H9 (cell line): ENCODE data around the gene ZBED1. TPM values are rescaled to one million over a fixed set of nuclear protein-coding genes. Genes with fewer than 3 reads are reported as not detected.
"Not testable (repeated sequence)": the region's sequence is repeated elsewhere in the genome, so short reads cannot be mapped to it uniquely, and the experiment has no call there.

Experiments used
- DNase-seq: peaks from one replicate; pipeline ENCODE4 v3.0.0-alpha.2; 2017
- H2AFZ ChIP-seq: one replicate; pipeline ENCODE4 v1.6.1; 2013; ENCODE audit warnings: mild to moderate bottlenecking, low read length, control low read depth, moderate library complexity
- H2AK5ac ChIP-seq: 2 replicates; pipeline ENCODE4 v1.6.1; 2013; ENCODE audit warnings: low read length, control low read depth, mixed read lengths; ENCODE audit not compliant: insufficient read length
- H2BK120ac ChIP-seq: one replicate; pipeline ENCODE4 v1.6.1; 2013; ENCODE audit warnings: low read depth, mild to moderate bottlenecking, low read length, control low read depth, inconsistent platforms; ENCODE audit not compliant: poor library complexity, severe bottlenecking
- H2BK12ac ChIP-seq: 2 replicates; pipeline ENCODE4 v1.6.1; 2013; ENCODE audit warnings: low read length, control low read depth, mixed read lengths, low read depth; ENCODE audit not compliant: insufficient read length
- H2BK15ac ChIP-seq: 2 replicates; pipeline ENCODE4 v1.6.1; 2013; ENCODE audit warnings: low read depth, low read length, control low read depth
- H2BK20ac ChIP-seq: one replicate; pipeline ENCODE4 v1.6.1; 2013; ENCODE audit warnings: low read depth, mild to moderate bottlenecking, low read length, control low read depth, inconsistent platforms; ENCODE audit not compliant: poor library complexity, severe bottlenecking
- H2BK5ac ChIP-seq: 2 replicates; pipeline ENCODE4 v1.6.1; 2013; ENCODE audit warnings: low read length, control low read depth, mixed read lengths; ENCODE audit not compliant: insufficient read length
- H3K14ac ChIP-seq: 2 replicates; pipeline ENCODE4 v1.6.1; 2013; ENCODE audit warnings: low read length, control low read depth; ENCODE audit not compliant: insufficient read depth
- H3K18ac ChIP-seq: 2 replicates; pipeline ENCODE4 v1.6.1; 2013; ENCODE audit warnings: low read depth, mild to moderate bottlenecking, mixed read lengths, low read length, control low read depth; ENCODE audit not compliant: insufficient read length
- H3K23ac ChIP-seq: 2 replicates; pipeline ENCODE4 v1.6.1; 2013; ENCODE audit warnings: low read length, control low read depth, mixed read lengths, low read depth; ENCODE audit not compliant: insufficient read length
- H3K23me2 ChIP-seq: 2 replicates; pipeline ENCODE4 v1.6.1; 2013; ENCODE audit warnings: low read depth, mild to moderate bottlenecking, mixed read lengths, low read length, control low read depth; ENCODE audit not compliant: insufficient read length, poor library complexity, severe bottlenecking
- H3K27ac ChIP-seq: 2 replicates; pipeline ENCODE4 v1.5.1; 2013; ENCODE audit warnings: low read length, control low read depth, mixed read lengths, low read depth; ENCODE audit not compliant: insufficient read length
- H3K27me3 ChIP-seq: 2 replicates; pipeline ENCODE4 v1.6.1; 2013; ENCODE audit warnings: low read length, control low read depth, inconsistent platforms; ENCODE audit not compliant: insufficient read depth
- H3K4ac ChIP-seq: 2 replicates; pipeline ENCODE4 v1.6.1; 2013; ENCODE audit warnings: low read depth, mild to moderate bottlenecking, control low read depth, inconsistent platforms, low read length, moderate library complexity
- H3K4me1 ChIP-seq: 2 replicates; pipeline ENCODE4 v1.6.1; 2013; ENCODE audit warnings: low read length, control low read depth, inconsistent platforms; ENCODE audit not compliant: insufficient read depth
- H3K4me2 ChIP-seq: 2 replicates; pipeline ENCODE4 v1.6.1; 2013; ENCODE audit warnings: low read length, control low read depth, mixed read lengths; ENCODE audit not compliant: insufficient read length, insufficient read depth
- H3K56ac ChIP-seq: 2 replicates; pipeline ENCODE4 v1.6.1; 2013; ENCODE audit warnings: low read depth, mild to moderate bottlenecking, mixed read lengths, low read length, control low read depth; ENCODE audit not compliant: insufficient read length
- H3K79me1 ChIP-seq: 2 replicates; pipeline ENCODE4 v1.6.1; 2013; ENCODE audit warnings: low read depth, mild to moderate bottlenecking, moderate library complexity, low read length, control low read depth, inconsistent platforms; ENCODE audit not compliant: insufficient read depth, poor library complexity, severe bottlenecking
- H3K79me2 ChIP-seq: 2 replicates; pipeline ENCODE4 v1.6.1; 2013; ENCODE audit warnings: low read length, control low read depth, inconsistent platforms; ENCODE audit not compliant: insufficient read depth
- H3K9ac ChIP-seq: 2 replicates; pipeline ENCODE4 v1.6.1; 2013; ENCODE audit warnings: low read length, control low read depth, mixed read lengths; ENCODE audit not compliant: insufficient read length; ENCODE audit errors: extremely low read depth
- H3K9me3 ChIP-seq: one replicate; pipeline ENCODE4 v1.6.1; 2013; ENCODE audit warnings: low read depth, low read length, inconsistent platforms; ENCODE audit not compliant: control insufficient read depth
- H3T11ph ChIP-seq: one replicate; pipeline ENCODE4 v1.6.1; 2013; ENCODE audit warnings: mild to moderate bottlenecking, low read length, control low read depth, inconsistent platforms
- H4K20me1 ChIP-seq: one replicate; pipeline ENCODE4 v1.6.1; 2013; ENCODE audit not compliant: control insufficient read depth, insufficient read length, insufficient read depth
- H4K5ac ChIP-seq: 2 replicates; pipeline ENCODE4 v1.6.1; 2013; ENCODE audit warnings: low read depth, mild to moderate bottlenecking, mixed read lengths, low read length, control low read depth; ENCODE audit not compliant: insufficient read length
- H4K8ac ChIP-seq: replicated peaks from 2 replicates; pipeline ENCODE4 v1.6.1; 2013; ENCODE audit warnings: low read length, control low read depth, mixed read lengths, low read depth; ENCODE audit not compliant: insufficient read length
- H4K91ac ChIP-seq: 2 replicates; pipeline ENCODE4 v1.6.1; 2013; ENCODE audit warnings: low read depth, mild to moderate bottlenecking, moderate library complexity, mixed read lengths, low read length, control low read depth; ENCODE audit not compliant: insufficient read length
- H3K27ac Mint-ChIP-seq, 3 experiments: 2 replicates in 2 of 3; 3 replicates in 1 of 3; pipeline ENCODE4 v1.8.0; 2020 to 2021; ENCODE audit warnings: mixed read lengths in 3 of 3, mild to moderate bottlenecking in 1 of 3, moderate library complexity in 1 of 3
- H3K27me3 Mint-ChIP-seq: 2 replicates; pipeline ENCODE4 v1.8.0; 2021; ENCODE audit warnings: low read depth, mild to moderate bottlenecking, moderate library complexity, mixed read lengths
- H3K36me3 Mint-ChIP-seq, 3 experiments: 2 replicates in 2 of 3; 3 replicates in 1 of 3; pipeline ENCODE4 v1.8.0; 2020 to 2021; ENCODE audit warnings: low read depth in 3 of 3, mixed read lengths in 3 of 3; ENCODE audit not compliant: insufficient read depth in 1 of 3
- H3K4me1 Mint-ChIP-seq, 2 experiments: 2 replicates each; pipeline ENCODE4 v1.8.0; 2020; ENCODE audit warnings: mixed read lengths in 2 of 2
- H3K4me3 Mint-ChIP-seq, 2 experiments: 2 replicates in 1 of 2; 3 replicates in 1 of 2; pipeline ENCODE4 v1.8.0; 2020 to 2021; ENCODE audit warnings: mild to moderate bottlenecking in 2 of 2, mixed read lengths in 2 of 2, moderate library complexity in 1 of 2
- H3K9me3 Mint-ChIP-seq, 2 experiments: 2 replicates in 1 of 2; 3 replicates in 1 of 2; pipeline ENCODE4 v1.8.0; 2020; ENCODE audit warnings: mild to moderate bottlenecking in 2 of 2, mixed read lengths in 2 of 2, moderate library complexity in 1 of 2
- whole genome bisulfite sequencing: extraction: QIAGEN DNeasy Blood & Tissue Kit; methylation state at CpG from one replicate; pipeline ENCODE4 v1.1.7; 2013; ENCODE audit warnings: missing lambda C conversion rate, low lambda C conversion rate, mixed read lengths; ENCODE audit not compliant: insufficient read length; ENCODE audit errors: extremely low coverage; 5-methylcytosine and 5-hydroxymethylcytosine counted together
- total RNA-seq: library from RNA; stranded (reverse); gene quantifications from 2 replicates; pipeline ENCODE4 v1.2.1, GENCODE V29; 2021

ZBED1 gene
- total RNA-seq, 1 experiment from 2014 or later = 61.1 TPM

GRCh38 chrX:2460048-2460447 lies 40.7 kb downstream of the ZBED1 start:
- H2BK12ac ChIP-seq, H2BK120ac ChIP-seq, DNase-seq, H4K5ac ChIP-seq, H3K18ac ChIP-seq, H2BK20ac ChIP-seq, H2AFZ ChIP-seq, H2AK5ac ChIP-seq, H2BK15ac ChIP-seq, H3K79me1 ChIP-seq, H4K8ac ChIP-seq, H3K79me2 ChIP-seq, H3K23me2 ChIP-seq, H4K91ac ChIP-seq, H3K27me3 Mint-ChIP-seq, H4K20me1 ChIP-seq, H3K9ac ChIP-seq, H3K56ac ChIP-seq, H3K27me3 ChIP-seq, H3K9me3 ChIP-seq, H3K4me2 ChIP-seq, H3K14ac ChIP-seq, H2BK5ac ChIP-seq, H3K27ac ChIP-seq, H3K4ac ChIP-seq, H3K4me3 Mint-ChIP-seq, H3K23ac ChIP-seq, H3T11ph ChIP-seq, H3K4me1 ChIP-seq: not testable (repeated sequence)
- peaks cover 28 to 38% of the 10 kb centered on the region in 2 experiments for H3K4me1 Mint-ChIP-seq
- peaks cover 29 to 54% (median 34%) of the 10 kb centered on the region in 3 experiments for H3K36me3 Mint-ChIP-seq
- H3K9me3 Mint-ChIP-seq = peaks cover 21 to 26% of the 10 kb centered on the region in 2 experiments
- peak overlapping the region in 1 of 3 experiments; percentile 94; a peak in 3 of 7 replicates for H3K27ac Mint-ChIP-seq
- no CpG with 5 or more reads among the region's 10 CpGs for WGBS
